HL-60 (cell line): ENCODE data around the gene TMEM176B.

Source experiments
- CTCF ChIP-seq: IDR thresholded peaks from one replicate; pipeline ENCODE4 v1.5.1; 2011; ENCODE audit warnings: low read length, control low read depth, inconsistent platforms; ENCODE audit not compliant: insufficient read depth
- GABPA ChIP-seq: IDR thresholded peaks from 2 replicates; pipeline ENCODE4 v1.6.1; 2012; ENCODE audit warnings: low read depth
- TF ChIP-seq, protein P1 (sequence below): IDR thresholded peaks from 2 replicates; pipeline ENCODE4 v1.6.1; 2012; ENCODE audit warnings: low read depth; ENCODE audit not compliant: insufficient replicate concordance

DNA sequence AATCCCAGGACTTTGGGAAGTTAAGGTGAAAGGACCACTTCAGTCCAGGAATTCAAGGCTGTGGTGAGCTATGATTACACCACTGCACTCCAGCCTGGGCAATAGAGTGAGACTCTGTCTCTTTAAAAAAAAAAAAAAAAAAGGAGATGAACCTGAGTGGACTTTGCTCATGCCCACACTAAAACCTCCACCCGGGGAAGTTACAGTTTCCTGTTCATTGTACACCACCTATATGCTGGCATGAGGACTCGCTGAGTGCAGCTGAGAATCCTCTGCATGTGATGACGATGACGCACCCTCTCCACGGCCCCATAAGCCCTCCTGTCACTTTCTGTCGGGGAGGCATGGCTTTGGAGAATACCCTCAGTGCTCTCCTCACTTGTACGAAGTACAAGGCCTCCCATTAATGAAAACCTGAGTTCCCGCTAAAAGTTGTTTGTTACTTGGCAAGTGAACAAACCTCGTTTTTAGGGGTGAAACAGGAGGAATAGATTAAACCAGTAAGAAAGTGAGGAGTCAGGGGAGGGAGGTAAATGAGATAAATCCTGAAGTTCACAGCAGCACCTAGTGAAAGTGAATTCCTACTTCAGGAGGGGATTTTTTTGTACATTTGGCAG is 15.9 kb downstream of the TMEM176B start:
- TF ChIP-seq GABPA, result no peak
- TF ChIP-seq CTCF, result no peak
- TF ChIP-seq, protein P1, sequence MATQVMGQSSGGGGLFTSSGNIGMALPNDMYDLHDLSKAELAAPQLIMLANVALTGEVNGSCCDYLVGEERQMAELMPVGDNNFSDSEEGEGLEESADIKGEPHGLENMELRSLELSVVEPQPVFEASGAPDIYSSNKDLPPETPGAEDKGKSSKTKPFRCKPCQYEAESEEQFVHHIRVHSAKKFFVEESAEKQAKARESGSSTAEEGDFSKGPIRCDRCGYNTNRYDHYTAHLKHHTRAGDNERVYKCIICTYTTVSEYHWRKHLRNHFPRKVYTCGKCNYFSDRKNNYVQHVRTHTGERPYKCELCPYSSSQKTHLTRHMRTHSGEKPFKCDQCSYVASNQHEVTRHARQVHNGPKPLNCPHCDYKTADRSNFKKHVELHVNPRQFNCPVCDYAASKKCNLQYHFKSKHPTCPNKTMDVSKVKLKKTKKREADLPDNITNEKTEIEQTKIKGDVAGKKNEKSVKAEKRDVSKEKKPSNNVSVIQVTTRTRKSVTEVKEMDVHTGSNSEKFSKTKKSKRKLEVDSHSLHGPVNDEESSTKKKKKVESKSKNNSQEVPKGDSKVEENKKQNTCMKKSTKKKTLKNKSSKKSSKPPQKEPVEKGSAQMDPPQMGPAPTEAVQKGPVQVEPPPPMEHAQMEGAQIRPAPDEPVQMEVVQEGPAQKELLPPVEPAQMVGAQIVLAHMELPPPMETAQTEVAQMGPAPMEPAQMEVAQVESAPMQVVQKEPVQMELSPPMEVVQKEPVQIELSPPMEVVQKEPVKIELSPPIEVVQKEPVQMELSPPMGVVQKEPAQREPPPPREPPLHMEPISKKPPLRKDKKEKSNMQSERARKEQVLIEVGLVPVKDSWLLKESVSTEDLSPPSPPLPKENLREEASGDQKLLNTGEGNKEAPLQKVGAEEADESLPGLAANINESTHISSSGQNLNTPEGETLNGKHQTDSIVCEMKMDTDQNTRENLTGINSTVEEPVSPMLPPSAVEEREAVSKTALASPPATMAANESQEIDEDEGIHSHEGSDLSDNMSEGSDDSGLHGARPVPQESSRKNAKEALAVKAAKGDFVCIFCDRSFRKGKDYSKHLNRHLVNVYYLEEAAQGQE, result no peak
